Esophagus muscularis mucosa (tissue), 4 donors: ENCODE data around the gene LAMA1. TPM values are rescaled to one million over a fixed set of nuclear protein-coding genes. Genes with fewer than 3 reads are reported as not detected.

ENCODE experiments used
- DNase-seq: peaks from one replicate; pipeline ENCODE4 v3.0.0-alpha.2; 2017; ENCODE audit errors: extremely low spot score
- H3K27ac ChIP-seq, 4 donors: fragments of 200-600 bp; sonication (generic); replicated peaks in 1 of 4; 1 replicate in 3 of 4; 2 replicates in 1 of 4; pipeline ENCODE4 v1.5.1; 2016 to 2019; ENCODE audit warnings: mild to moderate bottlenecking in 1 of 4
- H3K27me3 ChIP-seq, 4 donors: fragments of 200-600 bp; sonication (generic); one replicate each; pipeline versions ENCODE4 v1.5.1 to v1.6.0; 2016 to 2019
- H3K36me3 ChIP-seq, 4 donors: fragments of 200-600 bp; sonication (generic); one replicate each; pipeline ENCODE4 v1.5.1; 2016 to 2019
- H3K4me1 ChIP-seq, 4 donors: fragments of 200-600 bp; sonication (generic); one replicate each; pipeline ENCODE4 v1.5.1; 2016 to 2019
- H3K4me3 ChIP-seq, 4 donors: fragments of 200-600 bp; sonication (generic); 1 replicate in 2 of 4; 2 replicates in 2 of 4; pipeline ENCODE4 v1.5.1; 2016 to 2019; ENCODE audit warnings: mild to moderate bottlenecking in 4 of 4, moderate library complexity in 1 of 4
- H3K9me3 ChIP-seq, 4 donors: fragments of 200-600 bp; sonication (generic); 1 replicate in 3 of 4; 2 replicates in 1 of 4; pipeline ENCODE4 v1.5.1; 2016 to 2019
- CTCF ChIP-seq, 3 experiments: fragments of 200-600 bp in 2 of 3; fragments of 450-650 bp in 1 of 3; sonication (generic) in 2 of 3; IDR thresholded peaks; one replicate each; pipeline ENCODE4 v1.5.1; 2017 to 2019; ENCODE audit warnings: antibody characterized with exemption in 3 of 3, mild to moderate bottlenecking in 2 of 3, moderate library complexity in 1 of 3
- EP300 ChIP-seq: sonication (generic); formaldehyde crosslinking; IDR thresholded peaks from one replicate; pipeline ENCODE4 v1.6.1; 2017; ENCODE audit warnings: antibody characterized with exemption
- POLR2A ChIP-seq: fragments of 450-650 bp; IDR thresholded peaks from one replicate; pipeline ENCODE4 v1.6.1; 2017; ENCODE audit warnings: antibody characterized with exemption, moderate library complexity, mild to moderate bottlenecking, low read depth
- POLR2AphosphoS5 ChIP-seq, 2 donors: sonication (generic); formaldehyde crosslinking; IDR thresholded peaks; one replicate each; pipeline ENCODE4 v1.6.1; 2017; ENCODE audit warnings: antibody characterized with exemption in 2 of 2
- WGBS: methylation state at CpG from one replicate; pipeline ENCODE4 v1.1.5; 2018; 5-methylcytosine and 5-hydroxymethylcytosine counted together
- intact Hi-C: fragments of 100-400 bp; cut with DNase I; formaldehyde crosslinking; loops from one replicate; pipeline ENCODE4 v1.15.1; 2023
- small RNA-seq, 3 donors: library from RNA; depleted of rRNA; stranded (forward); fragments of <200 nt; gene quantifications; one replicate each; pipeline ENCODE3, GENCODE V24; 2016
- total RNA-seq, 4 donors: library from RNA; depleted of rRNA; stranded (reverse); fragments of >200 nt; gene quantifications; one replicate each; pipeline versions ENCODE4 v1.1.0 to v1.2.1, GENCODE V29; 2016

Gene LAMA1
- total RNA-seq, 4 donors from 2014 or later = 0.17 to 0.69 (median 0.37) TPM

GRCh38 chr18:6891788-6892187 lies 225.8 kb downstream of the LAMA1 start:
- TF ChIP-seq EP300 = no peak
- no peak for TF ChIP-seq POLR2AphosphoS5 (IDR thresholded peaks at IDR 0.05)
- no peak for TF ChIP-seq POLR2A
- no peak for TF ChIP-seq CTCF (IDR thresholded peaks at IDR 0.05)
- no peak overlapping the region for H3K4me3 ChIP-seq
- no peaks in the 10 kb centered on the region for H3K9me3 ChIP-seq
- WGBS = 93% methylated on average over 3 of the region's 3 CpGs
- intact Hi-C loops = no loop called here
- H3K4me1 ChIP-seq = no peaks in the 10 kb centered on the region
- DNase-seq = no peak
- peaks cover 0 to 2% (median 0%) of the 10 kb centered on the region in 4 donors for H3K27me3 ChIP-seq
- H3K27ac ChIP-seq = no peak overlapping the region
- H3K36me3 ChIP-seq = no peaks in the 10 kb centered on the region

Small RNA genes within 50 kb of the gene (small RNA-seq; reads per million reads assigned to genes)
- 0 reads per million in 3 donors for gene RNU6-916P

Other genes with a start within 250 kb of the LAMA1 start
- not detected for gene LRRC30, start 113.3 kb upstream of the LAMA1 start, total RNA-seq